ENCODE results near the gene CHTOP. TPM values are rescaled to one million over a fixed set of nuclear protein-coding genes. Genes with fewer than 3 reads are reported as not detected.

The CHTOP gene
- total and polyA plus RNA-seq, 2 of the 8 experiments (the other 6 are each of a cell fraction or from before 2014, with no cell fraction given): 84.6 to 104 TPM

GRCh38 chr1:153608742-153609584 lies 24.9 kb upstream of the CHTOP start (continued):
- no peak; the same call in 1 of the 2 replicates for TF ChIP-seq MAX (IDR thresholded peaks at IDR 0.05)
